ENCODE results near the gene RORC.
A peak's percentile ranks its signal among the peaks of the same experiment; 100 is the strongest.
"Not testable (repeated sequence)": the region's sequence is repeated elsewhere in the genome, so short reads cannot be mapped to it uniquely, and the experiment has no call there.

Gene RORC

DNA sequence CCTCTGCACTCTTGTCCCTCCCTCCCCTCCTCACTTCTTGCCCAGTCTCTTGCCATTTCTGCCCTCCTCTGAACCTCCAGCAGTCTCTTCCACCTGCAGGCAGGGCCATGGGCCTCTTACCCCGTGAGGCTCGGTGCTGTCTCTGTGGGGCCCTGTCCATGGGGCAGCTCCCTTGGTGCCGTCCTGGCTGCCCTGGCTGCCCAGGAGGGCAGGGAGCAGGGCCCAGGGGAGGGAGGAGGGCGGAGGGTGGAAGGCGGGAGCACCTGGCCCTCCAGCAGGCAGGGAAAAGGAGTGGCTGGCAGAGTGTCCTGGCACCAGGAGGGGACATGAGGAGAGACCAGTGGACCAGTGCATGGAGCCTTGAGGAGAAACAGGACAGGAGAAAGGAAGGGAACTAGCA is at the start of gene RORC:
RORC (minus strand) TSS at position 198 of the 400 bp plus-strand sequence; CDS start at position 160, 38 bp downstream.
- no peak within 1 kb of the TSS for H3K4me3 ChIP-seq (ENCODE audit: low read length)
- TF ChIP-seq, protein P1, sequence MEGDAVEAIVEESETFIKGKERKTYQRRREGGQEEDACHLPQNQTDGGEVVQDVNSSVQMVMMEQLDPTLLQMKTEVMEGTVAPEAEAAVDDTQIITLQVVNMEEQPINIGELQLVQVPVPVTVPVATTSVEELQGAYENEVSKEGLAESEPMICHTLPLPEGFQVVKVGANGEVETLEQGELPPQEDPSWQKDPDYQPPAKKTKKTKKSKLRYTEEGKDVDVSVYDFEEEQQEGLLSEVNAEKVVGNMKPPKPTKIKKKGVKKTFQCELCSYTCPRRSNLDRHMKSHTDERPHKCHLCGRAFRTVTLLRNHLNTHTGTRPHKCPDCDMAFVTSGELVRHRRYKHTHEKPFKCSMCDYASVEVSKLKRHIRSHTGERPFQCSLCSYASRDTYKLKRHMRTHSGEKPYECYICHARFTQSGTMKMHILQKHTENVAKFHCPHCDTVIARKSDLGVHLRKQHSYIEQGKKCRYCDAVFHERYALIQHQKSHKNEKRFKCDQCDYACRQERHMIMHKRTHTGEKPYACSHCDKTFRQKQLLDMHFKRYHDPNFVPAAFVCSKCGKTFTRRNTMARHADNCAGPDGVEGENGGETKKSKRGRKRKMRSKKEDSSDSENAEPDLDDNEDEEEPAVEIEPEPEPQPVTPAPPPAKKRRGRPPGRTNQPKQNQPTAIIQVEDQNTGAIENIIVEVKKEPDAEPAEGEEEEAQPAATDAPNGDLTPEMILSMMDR (conservative IDR thresholded peaks at IDR 0.05; ENCODE audit: low read depth, low read length) = no peak
- DNase-seq (ENCODE audit: low read depth) = no peak

DNA sequence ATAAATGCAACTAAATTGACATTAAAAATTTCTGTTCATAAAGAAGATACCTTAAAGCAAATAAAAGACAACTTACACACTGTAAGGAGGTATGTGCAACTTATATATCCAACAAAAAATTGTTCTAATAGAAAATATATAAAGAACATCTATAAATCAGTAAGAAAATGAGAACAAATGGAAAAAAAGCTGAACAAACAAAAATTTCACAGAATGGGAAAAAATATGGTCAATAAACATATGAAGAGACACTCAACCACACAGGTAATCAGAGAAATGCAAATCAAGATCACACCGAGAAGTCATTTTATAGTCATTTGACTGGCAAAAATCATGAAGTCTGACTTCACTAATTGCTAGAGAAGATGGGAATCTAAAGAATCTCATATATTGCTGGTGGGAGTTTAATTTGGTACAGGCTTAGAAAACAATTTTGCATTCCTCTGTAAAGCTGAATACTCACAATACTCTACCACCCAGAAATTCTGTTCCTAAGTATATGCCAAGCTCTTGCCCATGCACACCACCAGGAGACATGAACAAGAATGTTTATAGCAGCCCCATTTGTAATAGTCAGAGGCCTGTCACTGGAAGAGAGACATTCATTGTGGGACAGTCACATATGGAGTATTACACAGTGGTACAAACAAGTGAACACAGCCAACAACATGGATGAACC is 44.0 kb upstream of the RORC start:
- DNase-seq (ENCODE audit: low read depth) = no peak
- TF ChIP-seq, protein P1 (conservative IDR thresholded peaks at IDR 0.05; ENCODE audit: low read depth, low read length) = no peak

DNA sequence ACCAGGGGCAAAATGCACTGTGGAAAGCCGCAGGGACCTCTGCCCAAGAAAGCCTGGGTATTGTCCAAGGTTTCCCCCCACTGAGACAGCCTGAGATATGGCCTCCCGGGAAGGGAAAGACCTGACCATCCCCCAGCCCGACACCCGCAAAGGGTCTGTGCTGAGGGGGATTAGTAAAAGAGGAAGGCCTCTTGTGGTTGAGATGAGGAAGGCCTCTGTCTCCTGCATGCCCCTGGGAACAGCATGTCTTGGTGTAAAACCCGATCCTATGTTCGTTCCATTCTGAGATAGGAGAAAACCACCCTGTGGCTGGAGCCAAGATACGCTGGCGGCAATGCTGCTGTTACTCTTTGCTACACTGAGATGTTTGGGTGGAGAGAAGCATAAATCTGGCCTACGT is 41.2 kb upstream of the RORC start:
- not testable (repeated sequence) for DNase-seq (ENCODE audit: low read depth); H3K4me3 ChIP-seq (ENCODE audit: low read length)

More for the DNA sequence above, 44.0 kb upstream of the RORC start:
- no peak overlapping the region for H3K4me3 ChIP-seq (ENCODE audit: low read length)

DNA sequence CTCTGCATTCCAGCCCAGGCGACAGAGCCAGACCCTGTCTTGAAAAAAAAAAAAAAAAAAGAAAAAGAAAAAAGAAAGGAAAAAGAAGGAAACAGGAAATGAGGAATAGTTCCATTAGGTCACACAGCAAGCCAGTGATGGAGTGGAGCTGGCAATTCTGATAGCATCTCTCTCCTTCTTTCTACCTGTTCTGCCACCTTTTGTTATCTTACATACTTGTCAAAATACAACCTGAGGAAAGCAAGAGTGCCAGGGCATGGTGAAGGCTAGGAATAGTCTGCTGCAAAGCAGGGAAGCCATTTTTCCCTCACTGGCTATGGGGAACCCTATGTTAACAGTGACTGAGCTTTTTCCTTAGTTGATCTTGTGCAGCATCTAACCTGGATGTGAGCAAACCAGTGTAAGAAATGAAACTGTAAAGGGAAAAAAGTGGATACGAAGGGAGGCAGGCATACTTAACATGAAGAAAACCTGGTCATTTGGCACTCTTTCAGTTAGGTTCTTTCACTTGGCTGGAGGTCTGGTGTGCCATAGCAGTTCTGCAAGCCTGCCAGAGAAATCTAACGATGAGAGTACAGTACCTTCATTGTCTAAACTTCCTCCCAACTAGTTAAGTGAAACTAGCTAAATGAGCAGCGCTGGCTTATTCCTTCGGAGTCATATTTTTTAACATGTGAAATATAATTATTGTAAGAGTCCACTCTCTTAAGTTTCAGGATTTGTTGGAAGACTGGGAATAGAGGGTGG is 39.9 kb upstream of the RORC start:
- peak; percentile 28 for DNase-seq (ENCODE audit: low read depth)
- no peak overlapping the region for H3K4me3 ChIP-seq (ENCODE audit: low read length)
- TF ChIP-seq, protein P1 (conservative IDR thresholded peaks at IDR 0.05; ENCODE audit: low read depth, low read length) = no peak

DNA sequence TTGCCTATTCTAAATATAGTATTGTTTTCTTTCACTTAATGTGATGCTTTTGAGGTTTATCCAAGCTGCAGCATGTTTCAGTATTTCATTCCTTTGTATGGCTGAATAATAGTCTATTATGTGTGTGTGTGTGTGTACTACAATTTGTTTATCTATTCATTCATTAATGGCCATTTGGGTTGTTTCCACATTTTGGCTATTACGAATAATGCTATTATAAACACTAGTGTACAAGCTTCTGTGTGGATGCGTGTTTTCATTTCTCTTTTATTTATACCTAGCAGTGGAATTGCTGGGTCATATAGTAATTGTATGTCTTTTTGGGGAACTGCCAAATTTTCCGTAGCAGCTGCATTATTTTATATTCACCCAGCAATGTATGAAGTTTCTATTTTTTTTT is 36.9 kb upstream of the RORC start:
- H3K4me3 ChIP-seq (ENCODE audit: low read length) = no peak overlapping the region
- DNase-seq (ENCODE audit: low read depth) = no peak
- TF ChIP-seq, protein P1 (conservative IDR thresholded peaks at IDR 0.05; ENCODE audit: low read depth, low read length) = no peak

DNA sequence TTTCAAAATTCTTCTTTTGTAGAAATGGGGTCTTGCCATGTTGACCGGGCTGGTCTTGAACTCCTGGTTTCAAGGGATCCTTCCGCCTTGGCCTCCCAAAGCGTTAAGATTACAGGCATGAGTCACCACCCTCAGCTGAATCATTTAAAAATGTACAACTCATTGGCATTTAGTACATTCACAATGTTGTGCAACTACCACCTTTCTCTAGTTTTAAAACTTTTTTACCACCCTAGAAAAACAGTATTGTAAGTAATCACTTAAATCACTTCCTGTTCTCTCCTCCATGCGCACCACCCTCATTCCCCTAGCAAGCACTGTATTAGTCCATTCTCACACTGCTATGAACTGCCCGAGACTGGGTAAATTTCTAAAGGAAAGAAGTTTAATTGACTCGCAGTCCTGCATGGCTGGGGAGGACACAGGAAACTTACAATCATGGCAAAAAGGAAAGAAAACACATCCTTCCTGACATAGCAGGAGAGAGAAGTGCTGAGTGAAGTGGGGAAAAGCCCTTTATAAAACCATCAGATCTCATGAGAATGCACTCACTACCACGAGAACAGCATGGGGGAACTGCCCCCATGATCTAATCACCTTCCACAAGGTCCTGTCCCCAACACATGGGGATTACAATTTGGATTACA is 36.3 kb upstream of the RORC start:
- TF ChIP-seq, protein P1 (conservative IDR thresholded peaks at IDR 0.05; ENCODE audit: low read depth, low read length) = no peak
- H3K4me3 ChIP-seq (ENCODE audit: low read length) = no peak overlapping the region
- no peak for DNase-seq (ENCODE audit: low read depth)

DNA sequence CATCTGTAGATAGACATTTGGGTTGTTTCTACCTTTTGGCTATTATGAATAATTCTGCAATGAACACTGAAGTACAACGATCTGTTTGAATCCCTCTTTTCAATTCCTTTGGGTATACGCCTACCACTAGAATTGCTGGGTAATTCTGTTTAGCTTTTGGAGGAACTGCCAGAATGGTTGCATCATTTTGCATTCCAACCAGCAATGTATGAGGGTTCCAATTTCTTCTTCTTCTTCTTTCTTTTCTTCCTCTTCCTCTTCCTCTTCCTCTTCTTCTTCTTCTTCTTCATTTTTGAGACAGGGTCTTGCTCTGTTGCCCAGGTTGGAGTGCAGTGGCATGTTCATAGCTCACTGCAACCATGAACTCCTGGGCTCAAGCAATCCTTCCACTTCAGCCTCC is 35.7 kb upstream of the RORC start:
- TF ChIP-seq, protein P1 (conservative IDR thresholded peaks at IDR 0.05; ENCODE audit: low read depth, low read length) = no peak
- no peak overlapping the region for H3K4me3 ChIP-seq (ENCODE audit: low read length)
- DNase-seq (ENCODE audit: low read depth) = no peak

All from retinal pigment epithelial cell (primary cell).